Cardiac muscle cell (in vitro differentiated cells and primary cell): Measurements from ENCODE around the gene VWA5B1. TPM values are rescaled to one million over a fixed set of nuclear protein-coding genes. Genes with fewer than 3 reads are reported as not detected.

Experiments used
- DNase-seq, 2 donors: peaks; one replicate each; pipeline versions ENCODE4 v3.0.0 to v3.0.0-alpha.2; 2010 to 2017; ENCODE audit warnings: low read depth in 1 of 2, low spot score in 1 of 2
- H3K27ac ChIP-seq: fragments of 200-600 bp; sonication (generic); 2 replicates; pipeline ENCODE4 v1.5.1; 2016
- H3K27me3 ChIP-seq: fragments of 200-600 bp; sonication (generic); 2 replicates; pipeline ENCODE4 v1.6.0; 2016; ENCODE audit warnings: control low read depth
- H3K36me3 ChIP-seq: fragments of 200-600 bp; sonication (generic); 2 replicates; pipeline ENCODE4 v1.5.1; 2016; ENCODE audit warnings: control low read depth
- H3K4me1 ChIP-seq: fragments of 200-600 bp; sonication (generic); 2 replicates; pipeline ENCODE4 v1.8.1; 2017; ENCODE audit warnings: low read depth, mild to moderate bottlenecking, mixed run types
- H3K4me3 ChIP-seq: fragments of 200-600 bp; sonication (generic); 2 replicates; pipeline ENCODE4 v1.5.1; 2016; ENCODE audit warnings: mild to moderate bottlenecking
- H3K9me3 ChIP-seq: fragments of 200-600 bp; sonication (generic); 2 replicates; pipeline ENCODE4 v1.5.1; 2017; ENCODE audit warnings: low read depth, mild to moderate bottlenecking, control low read depth
- CTCF ChIP-seq: IDR thresholded peaks from 2 replicates; pipeline ENCODE4 v1.5.1; 2012; ENCODE audit warnings: low read depth, mild to moderate bottlenecking, low read length
- polyA plus RNA-seq: library from polyadenylated mRNA; unstranded; fragments of >200 nt; fragmentation: Nextera tagmentation; extraction: Ambion mirVana; gene quantifications from 2 replicates; pipeline ENCODE4 v1.2.1, GENCODE V29; 2016
- total RNA-seq: library from RNA; depleted of rRNA; stranded (reverse); fragments of >200 nt; gene quantifications from 2 replicates; pipeline ENCODE4 v1.2.3, GENCODE V29; 2016

Gene VWA5B1
- total and polyA plus RNA-seq, 2 experiments from 2014 or later: 0.27 to 0.37 TPM

GRCh38 chr1:20319456-20320220 is 29.0 kb downstream of the VWA5B1 start:
- Histone ChIP-seq H3K4me1 (no peaks in the 10 kb centered on the region), H3K27me3 (no peaks in the 10 kb centered on the region), H3K9me3 (no peaks in the 10 kb centered on the region), H3K4me3 (no peak overlapping the region), H3K36me3 (no peaks in the 10 kb centered on the region), H3K27ac (no peak overlapping the region)
- no peak for DNase-seq
- no peak for TF ChIP-seq CTCF

GRCh38 chr1:20320704-20321103 is 30.0 kb downstream of the VWA5B1 start:
- DNase-seq: no peak
- Histone ChIP-seq H3K36me3 (no peaks in the 10 kb centered on the region), H3K9me3 (no peaks in the 10 kb centered on the region), H3K4me1 (no peaks in the 10 kb centered on the region), H3K4me3 (no peak overlapping the region), H3K27me3 (no peaks in the 10 kb centered on the region), H3K27ac (no peak overlapping the region)
- TF ChIP-seq CTCF: no peak

GRCh38 chr1:20321573-20321972 is 30.9 kb downstream of the VWA5B1 start:
- no peak overlapping the region for H3K27ac ChIP-seq

GRCh38 chr1:20322081-20322824 is 31.6 kb downstream of the VWA5B1 start:
- TF ChIP-seq CTCF: no peak
- peak in 1 of 2 donors; percentile 23 for DNase-seq
- H3K4me3 ChIP-seq: no peak overlapping the region
- no peaks in the 10 kb centered on the region for H3K9me3 ChIP-seq
- H3K4me1 ChIP-seq: no peaks in the 10 kb centered on the region
- no peak overlapping the region for H3K27ac ChIP-seq
- no peaks in the 10 kb centered on the region for H3K27me3 ChIP-seq
- no peaks in the 10 kb centered on the region for H3K36me3 ChIP-seq

More at GRCh38 chr1:20321573-20321972, 30.9 kb downstream of the VWA5B1 start:
- TF ChIP-seq CTCF: no peak
- Histone ChIP-seq H3K27me3 (no peaks in the 10 kb centered on the region), H3K4me3 (no peak overlapping the region), H3K4me1 (no peaks in the 10 kb centered on the region), H3K36me3 (no peaks in the 10 kb centered on the region), H3K9me3 (no peaks in the 10 kb centered on the region)
- DNase-seq: peak in 1 of 2 donors; percentile 18

GRCh38 chr1:20322825-20323612 is 32.3 kb downstream of the VWA5B1 start:
- Histone ChIP-seq H3K36me3 (no peaks in the 10 kb centered on the region), H3K27me3 (no peaks in the 10 kb centered on the region), H3K4me3 (no peak overlapping the region), H3K4me1 (no peaks in the 10 kb centered on the region), H3K27ac (no peak overlapping the region), H3K9me3 (no peaks in the 10 kb centered on the region)
- TF ChIP-seq CTCF: no peak
- DNase-seq: peak in 1 of 2 donors; percentile 52
